T-helper 2 cell treated with Interferon-gamma antibody and Interleukin-4, amounts not matched to agents 5 μg/mL and 100 μg/mL, for 36 hours (primary cell): ENCODE data around the gene RASSF10.

ENCODE experiments used
- DNase-seq: peaks from one replicate; pipeline ENCODE4 v3.0.0; 2021; ENCODE audit warnings: low spot score
- H3K27ac Mint-ChIP-seq: one replicate; pipeline ENCODE4 v1.8.0; 2021; ENCODE audit warnings: mild to moderate bottlenecking, mixed read lengths
- H3K27me3 Mint-ChIP-seq: one replicate; pipeline ENCODE4 v1.8.0; 2021; ENCODE audit warnings: low read depth, mixed read lengths
- H3K36me3 Mint-ChIP-seq: one replicate; pipeline ENCODE4 v1.8.0; 2021; ENCODE audit warnings: low read depth, mixed read lengths
- H3K4me1 Mint-ChIP-seq: one replicate; pipeline ENCODE4 v1.8.0; 2021; ENCODE audit warnings: low read depth, mixed read lengths
- H3K4me3 Mint-ChIP-seq: one replicate; pipeline ENCODE4 v1.8.0; 2022; ENCODE audit warnings: mild to moderate bottlenecking, moderate library complexity, mixed read lengths
- H3K9me3 Mint-ChIP-seq: one replicate; pipeline ENCODE4 v1.8.0; 2021; ENCODE audit warnings: mixed read lengths

The RASSF10 gene

GRCh38 chr11:12981676-12982522 lies 27.2 kb upstream of the RASSF10 start:
- Mint-ChIP-seq H3K4me3 (no peak overlapping the region), H3K9me3 (no peaks in the 10 kb centered on the region), H3K27me3 (peaks cover 7% of the 10 kb centered on the region), H3K4me1 (no peaks in the 10 kb centered on the region), H3K27ac (no peak overlapping the region), H3K36me3 (no peaks in the 10 kb centered on the region)
- no peak for DNase-seq

GRCh38 chr11:12983336-12983735 lies 25.8 kb upstream of the RASSF10 start:
- Mint-ChIP-seq H3K9me3 (no peaks in the 10 kb centered on the region), H3K36me3 (no peaks in the 10 kb centered on the region), H3K27me3 (peaks cover 5% of the 10 kb centered on the region), H3K4me1 (no peaks in the 10 kb centered on the region), H3K4me3 (no peak overlapping the region), H3K27ac (no peak overlapping the region)
- DNase-seq: no peak

- Mint-ChIP-seq H3K27ac (no peak overlapping the region), H3K4me3 (no peak overlapping the region), H3K27me3 (no peaks in the 10 kb centered on the region), H3K36me3 (no peaks in the 10 kb centered on the region), H3K9me3 (no peaks in the 10 kb centered on the region), H3K4me1 (no peaks in the 10 kb centered on the region)
- DNase-seq: no peak
These were observed 22.8 kb upstream of the RASSF10 start for GRCh38 chr11:12986194-12986898.

GRCh38 chr11:12989428-12990161 lies 19.5 kb upstream of the RASSF10 start:
- Mint-ChIP-seq H3K9me3 (no peaks in the 10 kb centered on the region), H3K4me3 (no peak overlapping the region), H3K27me3 (peaks cover 4% of the 10 kb centered on the region), H3K4me1 (no peaks in the 10 kb centered on the region), H3K27ac (no peak overlapping the region), H3K36me3 (no peaks in the 10 kb centered on the region)
- DNase-seq: no peak

- H3K9me3 Mint-ChIP-seq: no peaks in the 10 kb centered on the region
- H3K27me3 Mint-ChIP-seq: peaks cover 4% of the 10 kb centered on the region
- no peak for DNase-seq
- H3K4me1 Mint-ChIP-seq: no peaks in the 10 kb centered on the region
- H3K36me3 Mint-ChIP-seq: no peaks in the 10 kb centered on the region
- H3K4me3 Mint-ChIP-seq: no peak overlapping the region
- no peak overlapping the region for H3K27ac Mint-ChIP-seq
These were observed 19.0 kb upstream of the RASSF10 start for GRCh38 chr11:12990162-12990480.

GRCh38 chr11:12991426-12991825 lies 17.7 kb upstream of the RASSF10 start:
- Mint-ChIP-seq H3K36me3 (no peaks in the 10 kb centered on the region), H3K4me1 (no peaks in the 10 kb centered on the region), H3K4me3 (no peak overlapping the region), H3K27ac (no peak overlapping the region), H3K27me3 (peaks cover 4% of the 10 kb centered on the region), H3K9me3 (peaks cover 5% of the 10 kb centered on the region)
- DNase-seq: no peak

- Mint-ChIP-seq H3K4me3 (no peak overlapping the region), H3K36me3 (no peaks in the 10 kb centered on the region), H3K27ac (no peak overlapping the region), H3K4me1 (no peaks in the 10 kb centered on the region), H3K9me3 (peaks cover 5% of the 10 kb centered on the region), H3K27me3 (peaks cover 4% of the 10 kb centered on the region)
- DNase-seq: no peak
These were observed 15.5 kb upstream of the RASSF10 start for GRCh38 chr11:12993626-12994025.

- Mint-ChIP-seq H3K27ac (no peak overlapping the region), H3K9me3 (peaks cover 5% of the 10 kb centered on the region), H3K4me1 (no peaks in the 10 kb centered on the region), H3K4me3 (no peak overlapping the region), H3K27me3 (peaks cover 6% of the 10 kb centered on the region), H3K36me3 (no peaks in the 10 kb centered on the region)
- DNase-seq: no peak
These were observed 14.6 kb upstream of the RASSF10 start for GRCh38 chr11:12994476-12994875.

GRCh38 chr11:12995188-12995587 lies 13.9 kb upstream of the RASSF10 start:
- Mint-ChIP-seq H3K36me3 (no peaks in the 10 kb centered on the region), H3K4me1 (no peaks in the 10 kb centered on the region), H3K27ac (no peak overlapping the region), H3K4me3 (no peak overlapping the region), H3K27me3 (peaks cover 7% of the 10 kb centered on the region), H3K9me3 (peaks cover 5% of the 10 kb centered on the region)
- DNase-seq: no peak

GRCh38 chr11:12995823-12996222 lies 13.3 kb upstream of the RASSF10 start:
- Mint-ChIP-seq H3K9me3 (peaks cover 5% of the 10 kb centered on the region), H3K4me1 (no peaks in the 10 kb centered on the region), H3K27ac (no peak overlapping the region), H3K4me3 (no peak overlapping the region), H3K27me3 (peaks cover 8% of the 10 kb centered on the region), H3K36me3 (no peaks in the 10 kb centered on the region)
- DNase-seq: no peak

GRCh38 chr11:12997168-12997567 lies 11.9 kb upstream of the RASSF10 start:
- H3K27ac Mint-ChIP-seq: no peak overlapping the region
- no peak overlapping the region for H3K4me3 Mint-ChIP-seq
- H3K36me3 Mint-ChIP-seq: no peaks in the 10 kb centered on the region
- H3K9me3 Mint-ChIP-seq: peaks cover 5% of the 10 kb centered on the region
- peaks cover 8% of the 10 kb centered on the region for H3K27me3 Mint-ChIP-seq
- DNase-seq: no peak
- no peaks in the 10 kb centered on the region for H3K4me1 Mint-ChIP-seq

GRCh38 chr11:12998336-12998735 lies 10.8 kb upstream of the RASSF10 start:
- H3K27ac Mint-ChIP-seq: no peak overlapping the region
- peaks cover 5% of the 10 kb centered on the region for H3K9me3 Mint-ChIP-seq
- no peaks in the 10 kb centered on the region for H3K36me3 Mint-ChIP-seq
- DNase-seq: no peak
- H3K27me3 Mint-ChIP-seq: peaks cover 10% of the 10 kb centered on the region
- H3K4me1 Mint-ChIP-seq: no peaks in the 10 kb centered on the region
- H3K4me3 Mint-ChIP-seq: no peak overlapping the region

- DNase-seq: no peak
- H3K4me1 Mint-ChIP-seq: no peaks in the 10 kb centered on the region
- peaks cover 10% of the 10 kb centered on the region for H3K27me3 Mint-ChIP-seq
- no peak overlapping the region for H3K4me3 Mint-ChIP-seq
- H3K27ac Mint-ChIP-seq: no peak overlapping the region
- H3K36me3 Mint-ChIP-seq: no peaks in the 10 kb centered on the region
- peaks cover 5% of the 10 kb centered on the region for H3K9me3 Mint-ChIP-seq
These were observed 9.5 kb upstream of the RASSF10 start for GRCh38 chr11:12999597-12999996.

- Mint-ChIP-seq H3K4me3 (no peak overlapping the region), H3K27ac (no peak overlapping the region), H3K4me1 (no peaks in the 10 kb centered on the region)
These were observed 9.0 kb upstream of the RASSF10 start for GRCh38 chr11:13000116-13000515.

More at GRCh38 chr11:13000116-13000515, 9.0 kb upstream of the RASSF10 start:
- H3K36me3 Mint-ChIP-seq: no peaks in the 10 kb centered on the region
- peaks cover 5% of the 10 kb centered on the region for H3K9me3 Mint-ChIP-seq
- H3K27me3 Mint-ChIP-seq: peaks cover 10% of the 10 kb centered on the region
- no peak for DNase-seq
